K562 (cell line): ENCODE data around the gene MCL1. TPM values are rescaled to one million over a fixed set of nuclear protein-coding genes. Genes with fewer than 3 reads are reported as not detected.
A peak's percentile ranks its signal among the peaks of the same experiment; 100 is the strongest.

ENCODE experiments used
- AFF1 ChIP-seq, 2 experiments: fragments of 450-650 bp; IDR thresholded peaks; 2 replicates each; pipeline ENCODE4 v1.6.1; 2018; ENCODE audit warnings: mild to moderate bottlenecking in 2 of 2, low read depth in 1 of 2; ENCODE audit not compliant: partially characterized antibody in 2 of 2
- CAMTA2 ChIP-seq: fragments of 250-450 bp; sonication (Bioruptor Pico); conservative IDR thresholded peaks from 2 replicates; pipeline ENCODE4 v1.5.1; 2022
- CTBP1 ChIP-seq: fragments of 450-650 bp; IDR thresholded peaks from 2 replicates; pipeline ENCODE4 v1.6.1; 2016; ENCODE audit warnings: borderline replicate concordance
- DPF2 ChIP-seq: fragments of 450-650 bp; IDR thresholded peaks from 2 replicates; pipeline ENCODE4 v1.6.1; 2016
- E2F4 ChIP-seq: sonication (generic); formaldehyde crosslinking; IDR thresholded peaks from 2 replicates; pipeline ENCODE4 v1.8.0; 2022; ENCODE audit warnings: mild to moderate bottlenecking, low read depth, missing genetic modification reagents
- FOXJ2 ChIP-seq: fragments of 200-800 bp; sonication (Bioruptor generic); IDR thresholded peaks from 2 replicates; pipeline ENCODE4 v1.6.1; 2016; ENCODE audit warnings: missing genetic modification characterization, missing compliant biosample characterization
- NBN ChIP-seq: fragments of 450-650 bp; IDR thresholded peaks from 2 replicates; pipeline ENCODE4 v1.6.1; 2016; ENCODE audit warnings: low read depth, mild to moderate bottlenecking
- NONO ChIP-seq, 2 experiments: fragments of 200-400 bp in 1 of 2; fragments of 450-650 bp in 1 of 2; formaldehyde crosslinking in 1 of 2; IDR thresholded peaks; 2 replicates each; pipeline ENCODE4 v1.6.1; 2017; ENCODE audit warnings: low read depth in 2 of 2, mild to moderate bottlenecking in 2 of 2, moderate library complexity in 2 of 2, low read length in 1 of 2
- PCBP1 ChIP-seq: fragments of 200-400 bp; formaldehyde crosslinking; IDR thresholded peaks from 2 replicates; pipeline ENCODE4 v1.6.1; 2018; ENCODE audit warnings: mild to moderate bottlenecking, low read depth, low read length; ENCODE audit not compliant: poor library complexity, severe bottlenecking
- RHOXF2B ChIP-seq: fragments of 250-450 bp; sonication (Bioruptor Pico); conservative IDR thresholded peaks from 2 replicates; pipeline ENCODE4 v1.5.1; 2021
- SAFB2 ChIP-seq: fragments of 200-400 bp; formaldehyde crosslinking; IDR thresholded peaks from 2 replicates; pipeline ENCODE4 v1.6.1; 2018; ENCODE audit warnings: borderline replicate concordance, low read length, low read depth, moderate library complexity; ENCODE audit not compliant: severe bottlenecking
- TAF9B ChIP-seq: fragments of 450-650 bp; IDR thresholded peaks from 2 replicates; pipeline ENCODE4 v1.6.1; 2018; ENCODE audit warnings: mild to moderate bottlenecking; ENCODE audit not compliant: partially characterized antibody
- TAL1 ChIP-seq: fragments of 450-650 bp; IDR thresholded peaks from 2 replicates; pipeline ENCODE4 v1.6.1; 2016; ENCODE audit warnings: mild to moderate bottlenecking
- ZNF511 ChIP-seq: sonication (generic); formaldehyde crosslinking; IDR thresholded peaks from 2 replicates; pipeline ENCODE4 v1.8.0; 2022; ENCODE audit warnings: mild to moderate bottlenecking, missing genetic modification reagents
- ZNF583 ChIP-seq: fragments of 250-450 bp; sonication (Bioruptor Pico); IDR thresholded peaks from 2 replicates; pipeline ENCODE4 v1.4.0; 2020
- ZNF592 ChIP-seq: fragments of 450-650 bp; IDR thresholded peaks from 2 replicates; pipeline ENCODE4 v1.6.1; 2017; ENCODE audit warnings: antibody characterized with exemption, mild to moderate bottlenecking
- polyA plus RNA-seq, 8 experiments: library from polyadenylated mRNA; depleted of rRNA in 4 of 8; stranded (reverse) in 5 of 8; unstranded in 3 of 8; fragments of >200 nt; fragmentation: Nextera tagmentation in 2 of 8; fragmentation: Illumina TruSeq in 1 of 8; extraction: Ambion mirVana in 2 of 8; extraction: Trizol in 1 of 8; gene quantifications; 2 replicates each; pipeline versions ENCODE4 v1.2.1 to v1.2.3, GENCODE V29; 2011 to 2014; ENCODE audit warnings: inconsistent platforms in 1 of 8, missing spikeins in 1 of 8
- total RNA-seq, 7 experiments: library from RNA; depleted of rRNA in 6 of 7; stranded (reverse); fragments of >200 nt in 6 of 7; fragmentation: Illumina TruSeq in 2 of 7; extraction: Trizol in 2 of 7; gene quantifications; 2 replicates each; pipeline versions ENCODE4 v1.2.1 to v1.2.3, GENCODE V29; 2011 to 2021; ENCODE audit warnings: low replicate concordance in 1 of 7

The MCL1 gene
- total and polyA plus RNA-seq, 9 of the 15 experiments (the other 6 are each of a cell fraction or from before 2014, with no cell fraction given) = 27.1 to 224 (median 138) TPM

- TF ChIP-seq TAF9B (peak; percentile 42), FOXJ2 (tag) (no peak), NBN (0 out of 2 replicates have a peak, but pooled peaks have one; percentile 45), NONO (IDR thresholded peaks at IDR 0.05; ENCODE audit: low read depth in 2 of 2, low read length in 1 of 2) (no peak), ZNF511 (no peak), TAL1 (no peak), CTBP1 (no peak), PCBP1 (no peak), SAFB2 (no peak), ZNF592 (peak; percentile 92), ZNF583 (CRISPR knock-in tag) (peak; percentile 39; the same call in 1 of the 2 replicates), CAMTA2 (no peak), RHOXF2B (CRISPR knock-in tag) (no peak), E2F4 (CRISPR knock-in tag) (no peak), AFF1 (IDR thresholded peaks at IDR 0.05; ENCODE audit: low read depth in 1 of 2, partially characterized antibody in 2 of 2) (no peak), DPF2 (peak; percentile 55)
These were observed 36.2 kb upstream of the MCL1 start (continued) for GRCh38 chr1:150615346-150616201.
